ENCODE measurements around the gene DAPK1.

GRCh38 chr9:87668722-87669121 is 171.1 kb downstream of the DAPK1 start:
- TF ChIP-seq CTCF (IDR thresholded peaks at IDR 0.05) (no peak), EZH2 (IDR thresholded peaks at IDR 0.05; ENCODE audit: borderline replicate concordance, insufficient read depth, low read depth, low read length, poor library complexity, severe bottlenecking) (no peak)
